GM13977 (cell line): ENCODE measurements around the gene CFL1.

Experiments
- DNase-seq: peaks from one replicate; pipeline ENCODE4 v3.0.0; 2012; ENCODE audit warnings: low spot score
- in situ Hi-C: fragments of 300-500 bp; cut with MboI; formaldehyde crosslinking; loops from one replicate; pipeline ENCODE4 v1.12.0; 2022; ENCODE audit warnings: low sequenced_read_pairs, low pct_unique_long_range_greater_than_20kb, mixed read lengths, inconsistent platforms; ENCODE audit not compliant: unreplicated experiment
- TF ChIP-seq, protein P1 (sequence below): IDR thresholded peaks from 2 replicates; pipeline ENCODE4 v1.5.1; 2012; ENCODE audit warnings: mild to moderate bottlenecking, control low read depth; ENCODE audit not compliant: insufficient read depth; ENCODE audit errors: extremely low read depth, missing control alignments

Gene CFL1

DNA sequence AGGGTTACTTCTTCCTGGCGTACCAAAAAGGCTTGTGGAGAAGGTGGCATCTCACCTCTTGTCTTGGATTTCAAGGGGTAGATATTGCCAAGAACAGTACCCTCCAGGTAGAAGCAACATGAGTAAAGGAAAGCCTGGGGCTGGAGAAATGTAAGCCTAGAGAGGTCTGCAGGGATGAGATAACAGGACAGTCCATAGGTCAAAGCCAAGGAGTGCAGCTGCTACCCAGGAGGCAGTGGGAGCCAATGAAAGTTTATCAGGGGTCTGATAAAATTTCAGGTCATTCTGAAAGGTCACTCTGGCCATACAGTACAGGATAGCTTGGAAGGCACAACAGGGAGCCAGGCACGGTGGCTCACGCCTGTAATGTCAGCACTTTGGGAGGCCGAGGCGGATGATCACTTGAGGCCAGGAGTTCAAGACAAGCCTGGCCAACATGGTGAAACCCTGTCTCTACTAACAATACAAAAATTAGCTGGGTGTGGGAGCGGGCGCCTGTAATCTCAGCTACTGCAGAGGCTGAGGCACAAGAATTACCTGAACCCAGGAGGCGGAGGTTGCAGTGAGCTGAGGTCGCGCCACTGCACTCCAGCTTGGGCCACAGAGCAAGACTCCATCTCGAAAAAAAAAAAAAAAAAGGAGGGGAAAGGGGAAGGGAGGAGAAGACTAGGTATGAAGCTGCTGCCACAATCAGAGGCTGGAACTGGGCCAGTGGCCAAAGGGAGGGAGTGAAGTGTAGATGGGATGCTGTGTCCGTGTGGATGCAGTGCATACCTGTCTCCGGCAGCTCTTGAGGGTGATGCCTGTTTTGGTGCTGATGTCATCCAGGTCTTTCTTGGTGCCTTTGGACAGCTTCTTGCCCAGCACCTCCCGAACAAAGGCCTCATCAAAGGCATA is 29.1 kb upstream of the CFL1 start:
- in situ Hi-C loops = no loop called here
- no peak for DNase-seq
- TF ChIP-seq, protein P1, sequence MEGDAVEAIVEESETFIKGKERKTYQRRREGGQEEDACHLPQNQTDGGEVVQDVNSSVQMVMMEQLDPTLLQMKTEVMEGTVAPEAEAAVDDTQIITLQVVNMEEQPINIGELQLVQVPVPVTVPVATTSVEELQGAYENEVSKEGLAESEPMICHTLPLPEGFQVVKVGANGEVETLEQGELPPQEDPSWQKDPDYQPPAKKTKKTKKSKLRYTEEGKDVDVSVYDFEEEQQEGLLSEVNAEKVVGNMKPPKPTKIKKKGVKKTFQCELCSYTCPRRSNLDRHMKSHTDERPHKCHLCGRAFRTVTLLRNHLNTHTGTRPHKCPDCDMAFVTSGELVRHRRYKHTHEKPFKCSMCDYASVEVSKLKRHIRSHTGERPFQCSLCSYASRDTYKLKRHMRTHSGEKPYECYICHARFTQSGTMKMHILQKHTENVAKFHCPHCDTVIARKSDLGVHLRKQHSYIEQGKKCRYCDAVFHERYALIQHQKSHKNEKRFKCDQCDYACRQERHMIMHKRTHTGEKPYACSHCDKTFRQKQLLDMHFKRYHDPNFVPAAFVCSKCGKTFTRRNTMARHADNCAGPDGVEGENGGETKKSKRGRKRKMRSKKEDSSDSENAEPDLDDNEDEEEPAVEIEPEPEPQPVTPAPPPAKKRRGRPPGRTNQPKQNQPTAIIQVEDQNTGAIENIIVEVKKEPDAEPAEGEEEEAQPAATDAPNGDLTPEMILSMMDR = no peak

DNA sequence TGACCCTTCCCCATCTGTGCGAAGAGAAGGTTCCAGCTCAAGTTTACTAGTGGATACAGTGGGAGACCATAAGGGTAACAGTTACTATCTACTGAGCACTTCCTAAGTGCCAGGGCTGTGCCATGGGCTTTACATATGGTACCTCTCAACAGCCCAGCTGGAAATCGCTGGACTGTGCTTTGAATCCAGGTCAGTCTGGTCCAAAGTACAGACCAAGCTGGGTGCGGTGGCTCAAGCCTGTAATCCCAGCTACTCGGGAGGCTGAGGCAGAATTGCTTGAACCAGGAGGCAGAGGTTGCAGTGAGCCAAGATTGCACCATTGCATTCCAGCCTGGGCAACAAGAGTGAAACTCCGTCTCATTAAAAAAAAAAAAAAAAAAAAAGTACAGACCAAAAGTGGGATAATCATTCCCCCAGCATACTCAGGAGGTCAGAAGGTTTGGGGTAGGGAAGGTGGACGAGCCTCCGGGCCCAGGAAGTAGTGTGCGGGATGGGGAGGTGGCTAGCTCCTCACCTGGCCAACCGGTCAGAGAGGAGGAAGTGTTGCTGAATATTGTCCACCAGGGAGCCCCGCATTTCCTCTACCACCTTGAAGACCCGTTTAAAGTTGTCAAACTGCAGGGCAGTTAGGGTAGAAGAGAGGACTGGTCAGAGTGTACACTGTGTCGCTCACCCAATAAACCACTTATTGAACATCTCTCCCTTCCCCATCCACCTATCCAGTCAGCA is 28.0 kb upstream of the CFL1 start:
- TF ChIP-seq, protein P1 = no peak
- in situ Hi-C loops = no loop called here
- DNase-seq = no peak

DNA sequence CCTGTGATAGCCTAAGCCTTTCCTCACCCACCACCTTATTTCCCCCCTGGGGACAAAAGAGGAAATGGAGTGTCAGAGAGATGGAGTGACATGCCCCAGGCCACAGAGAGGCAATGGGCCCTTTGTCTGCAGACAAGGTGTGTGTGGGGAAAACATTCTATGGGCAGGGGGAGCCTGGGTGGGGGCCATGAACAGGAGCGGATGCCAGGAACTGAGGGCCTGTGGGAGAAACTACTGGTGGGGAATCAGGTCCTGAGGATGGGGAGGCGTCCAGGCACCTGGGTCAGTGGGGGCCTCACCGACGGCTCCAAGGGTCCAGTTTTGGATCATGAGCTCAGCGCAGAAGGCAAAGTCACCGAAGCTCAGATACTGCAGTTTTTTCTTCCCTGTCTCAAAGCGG is 27.3 kb upstream of the CFL1 start:
- in situ Hi-C loops = no loop called here
- TF ChIP-seq, protein P1 = no peak
- no peak for DNase-seq

DNA sequence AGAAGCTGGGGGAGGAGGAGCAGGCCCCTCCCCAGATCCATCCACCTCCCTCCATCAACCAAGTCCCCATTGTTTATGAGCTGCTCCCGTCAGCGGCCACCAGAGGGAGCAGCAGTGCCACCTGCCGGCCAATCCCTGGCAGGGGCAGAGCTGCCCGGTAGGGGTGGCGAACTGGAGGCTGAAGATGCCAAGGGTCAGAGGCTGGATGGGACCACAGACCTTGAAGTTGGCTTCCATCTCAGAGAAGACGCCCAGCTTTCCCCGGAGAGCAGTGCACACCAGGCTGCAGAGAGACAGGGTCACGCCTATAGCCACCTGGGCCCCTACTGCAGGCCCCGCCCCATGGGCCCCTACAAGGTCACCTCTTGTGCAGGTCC is 26.7 kb upstream of the CFL1 start:
- in situ Hi-C loops = loop anchor here (5.0 kb wide), 1 partner anchor 103 kb away; no protein-coding TSS in a partner anchor
- TF ChIP-seq, protein P1 = peak; percentile 100
- DNase-seq = peak; percentile 87

DNA sequence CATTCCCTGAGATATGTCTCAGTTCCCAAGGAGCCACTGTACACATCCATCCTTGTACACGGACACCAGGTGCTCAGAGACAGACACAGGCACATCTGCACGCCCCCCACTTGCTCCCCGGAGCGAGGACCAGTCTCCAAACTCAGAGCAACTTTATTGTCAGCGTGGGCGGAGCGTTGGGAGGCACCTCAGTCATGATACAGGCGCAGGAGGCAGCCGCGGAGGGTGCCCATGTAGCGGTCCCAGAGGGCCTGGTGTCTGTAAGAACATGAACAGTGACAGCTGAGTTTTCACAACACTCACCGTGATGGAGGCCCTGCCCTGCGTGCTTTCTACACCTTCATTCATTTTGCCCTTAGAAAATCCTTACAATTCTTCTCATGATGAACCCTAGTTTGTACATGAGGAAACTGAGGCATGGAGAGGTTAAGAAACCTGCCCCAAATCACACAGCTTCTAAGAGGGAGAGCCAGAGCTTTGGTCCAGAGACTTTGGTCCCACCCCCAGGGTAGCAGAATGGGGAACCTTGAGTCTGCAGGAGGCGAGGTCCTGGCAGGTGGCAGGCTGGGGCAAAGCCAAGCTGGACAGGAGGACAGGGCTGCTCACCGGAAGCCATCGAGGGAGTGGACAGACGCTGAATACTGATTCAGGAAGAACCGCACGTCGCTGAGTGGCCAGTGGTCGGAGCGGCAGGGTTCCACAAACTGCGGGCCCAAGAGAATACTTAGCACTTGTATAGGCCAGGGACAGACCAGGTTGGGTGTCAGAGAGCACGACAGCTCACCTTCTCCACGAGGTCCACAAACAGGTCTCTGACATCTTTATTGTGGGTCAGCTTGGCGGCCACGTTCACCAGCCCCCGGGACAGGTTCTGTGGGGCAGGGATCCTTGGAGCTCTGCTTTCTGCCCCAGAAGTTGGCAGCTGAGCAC is 26.1 kb upstream of the CFL1 start:
- in situ Hi-C loops = loop anchor here (5.0 kb wide), 1 partner anchor 103 kb away; no protein-coding TSS in a partner anchor
- DNase-seq = no peak

More for the DNA sequence above, 26.1 kb upstream of the CFL1 start:
- TF ChIP-seq, protein P1 = peak; percentile 18
